Measurements from ENCODE around the gene HIP1R. TPM values are rescaled to one million over a fixed set of nuclear protein-coding genes. Genes with fewer than 3 reads are reported as not detected.

HIP1R gene
- total RNA-seq, 4 donors from 2014 or later, result 50.2 to 92.7 (median 56.2) TPM

GRCh38 chr12:122866379-122866778 is 31.1 kb downstream of the HIP1R start:
- 94 to 97% methylated on average over 16 to 17 of the region's 17 CpGs for WGBS, 2 donors
- H3K36me3 ChIP-seq, result peaks cover 28 to 45% of the 10 kb centered on the region in 2 donors
- peaks cover 34 to 43% of the 10 kb centered on the region in 2 donors for H3K4me1 ChIP-seq
- intact Hi-C loops (cut with DNase I), result no loop called here
- no peaks in the 10 kb centered on the region for H3K27me3 ChIP-seq
- DNase-seq, result peak in 1 of 2 donors; percentile 1
- H3K27ac ChIP-seq, result peak overlapping the region in 1 of 3 donors; percentile 23
- no peaks in the 10 kb centered on the region for H3K9me3 ChIP-seq
- H3K4me3 ChIP-seq (replicated peaks in 1 of 3), result no peak overlapping the region
- TF ChIP-seq POLR2A (IDR thresholded peaks at IDR 0.05) (no peak), CTCF (IDR thresholded peaks at IDR 0.05) (no peak)

GRCh38 chr12:122866950-122867607 is 31.8 kb downstream of the HIP1R start:
- Histone ChIP-seq H3K9me3 (no peaks in the 10 kb centered on the region), H3K4me1 (peaks cover 36 to 43% of the 10 kb centered on the region in 2 donors), H3K36me3 (peaks cover 28 to 45% of the 10 kb centered on the region in 2 donors), H3K27me3 (no peaks in the 10 kb centered on the region), H3K4me3 (replicated peaks in 1 of 3) (no peak overlapping the region), H3K27ac (peak overlapping the region in 2 of 3 donors; percentile 7 to 23)
- TF ChIP-seq CTCF (IDR thresholded peaks at IDR 0.05) (no peak), POLR2A (IDR thresholded peaks at IDR 0.05) (no peak)
- intact Hi-C loops (cut with DNase I), result no loop called here
- DNase-seq, result peak in 1 of 2 donors; percentile 2
- 91 to 94% methylated on average over 31 to 36 of the region's 36 CpGs for WGBS, 2 donors

- peak overlapping the region in 2 of 3 donors; percentile 7 to 49 for H3K27ac ChIP-seq
- intact Hi-C loops (cut with DNase I), result no loop called here
- no peaks in the 10 kb centered on the region for H3K9me3 ChIP-seq
- H3K36me3 ChIP-seq, result peaks cover 28 to 45% of the 10 kb centered on the region in 2 donors
- peaks cover 39 to 46% of the 10 kb centered on the region in 2 donors for H3K4me1 ChIP-seq
- no peaks in the 10 kb centered on the region for H3K27me3 ChIP-seq
- H3K4me3 ChIP-seq (replicated peaks in 1 of 3), result no peak overlapping the region
- TF ChIP-seq CTCF (IDR thresholded peaks at IDR 0.05) (no peak), POLR2A (IDR thresholded peaks at IDR 0.05) (no peak)
- DNase-seq, result peak in 1 of 2 donors; percentile 4
- 88 to 90% methylated on average over 8 to 32 of the region's 33 CpGs for WGBS, 2 donors
Observed at GRCh38 chr12:122867691-122868461, 32.6 kb downstream of the HIP1R start.

- intact Hi-C loops (cut with DNase I), result no loop called here
- peak in 1 of 2 donors; percentile 2 for DNase-seq
- Histone ChIP-seq H3K27me3 (no peaks in the 10 kb centered on the region), H3K9me3 (no peaks in the 10 kb centered on the region), H3K27ac (peak overlapping the region in 1 of 3 donors; percentile 49), H3K36me3 (peaks cover 28 to 45% of the 10 kb centered on the region in 2 donors), H3K4me1 (peaks cover 39 to 46% of the 10 kb centered on the region in 2 donors), H3K4me3 (replicated peaks in 1 of 3) (no peak overlapping the region)
- 90 to 92% methylated on average over 13 of the region's 13 CpGs for WGBS, 2 donors
- no peak for TF ChIP-seq CTCF (IDR thresholded peaks at IDR 0.05)
- TF ChIP-seq POLR2A (IDR thresholded peaks at IDR 0.05), result no peak
Observed at GRCh38 chr12:122868471-122869177, 33.4 kb downstream of the HIP1R start.

All from thyroid gland (tissue), 4 donors.